WI38 (cell line): ENCODE measurements around the gene HAP1.

Source experiments
- H3K4me3 ChIP-seq: 2 replicates; pipeline ENCODE4 v1.5.1; 2011; ENCODE audit warnings: low read depth, mild to moderate bottlenecking, control low read depth, low read length
- CTCF ChIP-seq: IDR thresholded peaks from 2 replicates; pipeline ENCODE4 v1.5.1; 2012; ENCODE audit warnings: low read depth, mild to moderate bottlenecking, control low read depth, low read length

HAP1 gene

GRCh38 chr17:41741709-41742108 lies 7.3 kb upstream of the HAP1 start:
- TF ChIP-seq CTCF, result no peak
- H3K4me3 ChIP-seq, result no peak overlapping the region

GRCh38 chr17:41740506-41740905 lies 6.1 kb upstream of the HAP1 start:
- H3K4me3 ChIP-seq, result no peak overlapping the region
- TF ChIP-seq CTCF, result no peak

GRCh38 chr17:41739661-41740352 lies 5.4 kb upstream of the HAP1 start:
- no peak for TF ChIP-seq CTCF
- no peak overlapping the region for H3K4me3 ChIP-seq

- H3K4me3 ChIP-seq, result no peak overlapping the region
- no peak for TF ChIP-seq CTCF
These were observed 4.3 kb upstream of the HAP1 start for GRCh38 chr17:41738801-41739112.

GRCh38 chr17:41738077-41738800 lies 3.8 kb upstream of the HAP1 start:
- TF ChIP-seq CTCF, result peak; percentile 96
- no peak overlapping the region for H3K4me3 ChIP-seq

GRCh38 chr17:41737680-41738023 lies 3.2 kb upstream of the HAP1 start:
- TF ChIP-seq CTCF, result no peak
- H3K4me3 ChIP-seq, result no peak overlapping the region

- no peak for TF ChIP-seq CTCF
These were observed 2.7 kb upstream of the HAP1 start for GRCh38 chr17:41736983-41737679.

More at GRCh38 chr17:41736983-41737679, 2.7 kb upstream of the HAP1 start:
- H3K4me3 ChIP-seq, result no peak overlapping the region
